Stimulated activated CD8-positive, alpha-beta memory T cell treated with anti-CD3 and anti-CD28 coated beads, Interleukin-7, amount 100 ng/mL, for 24 hours (primary cell): Measurements from ENCODE around the gene CNGA3.

ENCODE experiments used
- DNase-seq: peaks from one replicate; pipeline ENCODE4 v3.0.0-alpha.2; 2020; ENCODE audit warnings: low read depth

Gene CNGA3

GRCh38 chr2:98444436-98445176 is 98.3 kb downstream of the CNGA3 start, which contains the start of gene INPP4A:
INPP4A (plus strand) TSS chr2:98444858; CDS start chr2:98520049, 75,191 bp downstream.
- no peak for DNase-seq

GRCh38 chr2:98445177-98445682 is 99.0 kb downstream of the CNGA3 start:
- no peak for DNase-seq

DNA sequence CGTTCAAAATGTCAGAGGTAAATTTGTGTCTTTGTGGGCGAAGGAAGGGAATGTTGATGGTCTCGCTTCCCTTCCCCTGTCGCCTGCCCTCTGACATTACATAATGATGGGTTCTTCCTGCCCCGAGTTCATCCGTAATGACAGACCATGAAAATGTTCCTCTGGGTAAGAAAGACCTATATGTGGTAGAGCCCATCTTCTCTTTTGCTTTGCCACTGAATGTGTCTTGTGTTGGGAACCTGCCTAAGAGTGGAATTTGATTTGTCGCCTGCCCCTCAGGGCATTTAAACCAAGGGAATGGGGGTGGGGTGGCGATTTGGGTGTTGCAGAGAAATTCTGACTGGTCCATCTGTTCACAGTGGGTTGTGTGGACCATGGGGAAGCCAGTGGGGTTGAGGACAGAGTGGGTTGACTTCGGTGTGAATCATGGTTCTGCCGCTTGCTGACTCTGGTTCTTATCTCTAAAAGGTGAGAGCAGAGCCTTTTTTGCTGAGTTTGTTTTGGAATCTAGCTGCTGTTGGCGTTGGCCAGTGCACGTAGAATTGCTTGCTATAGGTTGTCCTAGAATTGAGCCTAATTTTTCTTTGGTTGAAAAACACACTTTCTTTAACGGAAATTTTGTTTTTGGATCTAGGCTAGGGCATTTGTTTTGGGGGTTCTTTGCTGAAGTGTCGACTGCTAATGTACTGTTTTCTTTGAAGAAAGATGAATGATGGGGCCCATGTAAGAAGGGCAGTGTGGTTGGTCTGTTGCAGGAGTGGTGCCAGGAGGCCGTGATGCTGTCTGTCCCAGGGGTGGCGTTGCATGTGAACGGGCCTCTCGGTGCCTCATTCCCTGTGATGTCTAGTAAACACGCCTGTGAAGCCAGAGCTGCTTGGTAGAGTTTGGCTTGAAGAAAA is 99.7 kb downstream of the CNGA3 start:
- DNase-seq = no peak

DNA sequence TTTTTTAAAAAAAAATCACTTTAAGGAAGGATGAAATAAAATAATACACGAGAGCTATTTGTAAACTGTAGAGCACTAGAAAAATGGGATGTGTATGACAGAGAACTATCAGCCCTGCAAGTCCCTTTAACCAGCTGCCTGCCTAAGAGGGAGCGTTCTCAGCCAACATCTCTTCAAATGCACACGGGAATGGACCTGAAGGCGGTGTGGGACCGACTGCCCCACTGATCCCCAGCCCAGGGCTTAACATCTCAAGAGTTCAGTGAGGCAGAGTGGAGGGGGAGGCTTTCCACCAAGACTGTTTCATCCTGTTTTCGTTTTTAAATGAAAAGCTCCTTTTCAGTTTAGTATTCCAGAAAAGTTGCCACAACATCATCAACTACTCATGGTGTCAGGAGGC is 100.6 kb downstream of the CNGA3 start:
- DNase-seq = no peak
